Measurements from ENCODE around the gene GAREM1. TPM values are rescaled to one million over a fixed set of nuclear protein-coding genes. Genes with fewer than 3 reads are reported as not detected.

Gene GAREM1
- total RNA-seq, 1 experiment from 2014 or later = 4.7 TPM

GRCh38 chr18:32278177-32278799 is 192.4 kb downstream of the GAREM1 start:
- Histone ChIP-seq H3K27me3 (ENCODE audit: control insufficient read depth, insufficient read depth, low read length) (no peaks in the 10 kb centered on the region), H3K4me3 (ENCODE audit: low read depth in 2 of 2, low read length in 2 of 2) (no peak overlapping the region), H3K9me3 (ENCODE audit: control insufficient read depth, insufficient read depth, low read depth, low read length) (no peaks in the 10 kb centered on the region), H3K27ac (ENCODE audit: low read length) (no peak overlapping the region), H3K4me1 (ENCODE audit: control insufficient read depth, insufficient read depth, low read length) (no peaks in the 10 kb centered on the region), H3K36me3 (ENCODE audit: control insufficient read depth, insufficient read depth, low read length) (no peaks in the 10 kb centered on the region; the same call in 1 of the 2 replicates)
- intact Hi-C loops (cut with micrococcal nuclease; ENCODE audit: unreplicated experiment) = no loop called here
- ATAC-seq (no peak), DNase-seq (ENCODE audit: low read depth, low spot score) (no peak)
- ChIA-PET CTCF (no interaction called here), POLR2A (no interaction called here)
- in situ Hi-C loops (cut with HindIII; ENCODE audit: low pct_unique_long_range_greater_than_20kb, low sequenced_read_pairs) = no loop called here
- TF ChIP-seq POLR2AphosphoS5 (IDR thresholded peaks at IDR 0.05; ENCODE audit: low read depth, low read length) (no peak), SIN3A (IDR thresholded peaks at IDR 0.05; ENCODE audit: borderline replicate concordance, insufficient read depth, low read depth, low read length) (no peak), TCF7L2 (IDR thresholded peaks at IDR 0.05; ENCODE audit: low read depth, low read length) (no peak)
- TF ChIP-seq, protein P1, sequence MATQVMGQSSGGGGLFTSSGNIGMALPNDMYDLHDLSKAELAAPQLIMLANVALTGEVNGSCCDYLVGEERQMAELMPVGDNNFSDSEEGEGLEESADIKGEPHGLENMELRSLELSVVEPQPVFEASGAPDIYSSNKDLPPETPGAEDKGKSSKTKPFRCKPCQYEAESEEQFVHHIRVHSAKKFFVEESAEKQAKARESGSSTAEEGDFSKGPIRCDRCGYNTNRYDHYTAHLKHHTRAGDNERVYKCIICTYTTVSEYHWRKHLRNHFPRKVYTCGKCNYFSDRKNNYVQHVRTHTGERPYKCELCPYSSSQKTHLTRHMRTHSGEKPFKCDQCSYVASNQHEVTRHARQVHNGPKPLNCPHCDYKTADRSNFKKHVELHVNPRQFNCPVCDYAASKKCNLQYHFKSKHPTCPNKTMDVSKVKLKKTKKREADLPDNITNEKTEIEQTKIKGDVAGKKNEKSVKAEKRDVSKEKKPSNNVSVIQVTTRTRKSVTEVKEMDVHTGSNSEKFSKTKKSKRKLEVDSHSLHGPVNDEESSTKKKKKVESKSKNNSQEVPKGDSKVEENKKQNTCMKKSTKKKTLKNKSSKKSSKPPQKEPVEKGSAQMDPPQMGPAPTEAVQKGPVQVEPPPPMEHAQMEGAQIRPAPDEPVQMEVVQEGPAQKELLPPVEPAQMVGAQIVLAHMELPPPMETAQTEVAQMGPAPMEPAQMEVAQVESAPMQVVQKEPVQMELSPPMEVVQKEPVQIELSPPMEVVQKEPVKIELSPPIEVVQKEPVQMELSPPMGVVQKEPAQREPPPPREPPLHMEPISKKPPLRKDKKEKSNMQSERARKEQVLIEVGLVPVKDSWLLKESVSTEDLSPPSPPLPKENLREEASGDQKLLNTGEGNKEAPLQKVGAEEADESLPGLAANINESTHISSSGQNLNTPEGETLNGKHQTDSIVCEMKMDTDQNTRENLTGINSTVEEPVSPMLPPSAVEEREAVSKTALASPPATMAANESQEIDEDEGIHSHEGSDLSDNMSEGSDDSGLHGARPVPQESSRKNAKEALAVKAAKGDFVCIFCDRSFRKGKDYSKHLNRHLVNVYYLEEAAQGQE (IDR thresholded peaks at IDR 0.05; ENCODE audit: insufficient read depth in 1 of 2, low read depth in 2 of 2, low read length in 1 of 2) = no peak
- TF ChIP-seq, protein P2, sequence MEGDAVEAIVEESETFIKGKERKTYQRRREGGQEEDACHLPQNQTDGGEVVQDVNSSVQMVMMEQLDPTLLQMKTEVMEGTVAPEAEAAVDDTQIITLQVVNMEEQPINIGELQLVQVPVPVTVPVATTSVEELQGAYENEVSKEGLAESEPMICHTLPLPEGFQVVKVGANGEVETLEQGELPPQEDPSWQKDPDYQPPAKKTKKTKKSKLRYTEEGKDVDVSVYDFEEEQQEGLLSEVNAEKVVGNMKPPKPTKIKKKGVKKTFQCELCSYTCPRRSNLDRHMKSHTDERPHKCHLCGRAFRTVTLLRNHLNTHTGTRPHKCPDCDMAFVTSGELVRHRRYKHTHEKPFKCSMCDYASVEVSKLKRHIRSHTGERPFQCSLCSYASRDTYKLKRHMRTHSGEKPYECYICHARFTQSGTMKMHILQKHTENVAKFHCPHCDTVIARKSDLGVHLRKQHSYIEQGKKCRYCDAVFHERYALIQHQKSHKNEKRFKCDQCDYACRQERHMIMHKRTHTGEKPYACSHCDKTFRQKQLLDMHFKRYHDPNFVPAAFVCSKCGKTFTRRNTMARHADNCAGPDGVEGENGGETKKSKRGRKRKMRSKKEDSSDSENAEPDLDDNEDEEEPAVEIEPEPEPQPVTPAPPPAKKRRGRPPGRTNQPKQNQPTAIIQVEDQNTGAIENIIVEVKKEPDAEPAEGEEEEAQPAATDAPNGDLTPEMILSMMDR (IDR thresholded peaks at IDR 0.05) = no peak
- BruUV-seq (replicated peaks) = no TSS peak

DNA sequence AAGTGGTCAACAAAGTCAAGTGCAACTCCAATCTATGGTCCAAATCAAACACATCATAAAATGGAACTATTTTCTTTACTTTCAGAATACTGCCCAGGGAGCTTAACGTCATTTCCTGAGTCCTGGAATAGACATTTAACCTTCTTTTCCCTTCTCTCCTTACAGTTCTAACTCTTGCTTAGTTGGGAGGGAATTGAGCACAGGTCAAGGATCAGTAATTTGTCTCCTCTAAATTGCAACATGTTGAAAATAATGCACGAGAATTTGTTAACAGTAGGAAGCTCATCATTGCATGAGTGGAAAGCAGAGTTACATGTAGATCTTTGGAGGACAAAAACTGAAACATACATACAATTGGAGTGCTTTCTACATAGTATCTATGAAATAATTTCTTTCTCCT is 193.1 kb downstream of the GAREM1 start:
- CTCF ChIA-PET = interaction anchor here (1.1 kb wide), 1 partner anchor 12 kb away, joined by 3 read pairs; no protein-coding TSS in a partner anchor
- POLR2A ChIA-PET = no interaction called here
- no peaks in the 10 kb centered on the region; the same call in 1 of the 2 replicates for H3K36me3 ChIP-seq (ENCODE audit: control insufficient read depth, insufficient read depth, low read length)
- H3K4me1 ChIP-seq (ENCODE audit: control insufficient read depth, insufficient read depth, low read length) = no peaks in the 10 kb centered on the region
- H3K9me3 ChIP-seq (ENCODE audit: control insufficient read depth, insufficient read depth, low read depth, low read length) = no peaks in the 10 kb centered on the region
- TF ChIP-seq POLR2AphosphoS5 (IDR thresholded peaks at IDR 0.05; ENCODE audit: low read depth, low read length) = no peak
- TF ChIP-seq TCF7L2 (IDR thresholded peaks at IDR 0.05; ENCODE audit: low read depth, low read length) = no peak
- TF ChIP-seq, protein P2 (IDR thresholded peaks at IDR 0.05) = no peak
- no peak for TF ChIP-seq SIN3A (IDR thresholded peaks at IDR 0.05; ENCODE audit: borderline replicate concordance, insufficient read depth, low read depth, low read length)
- TF ChIP-seq, protein P1 (IDR thresholded peaks at IDR 0.05; ENCODE audit: insufficient read depth in 1 of 2, low read depth in 2 of 2, low read length in 1 of 2) = no peak
- H3K27me3 ChIP-seq (ENCODE audit: control insufficient read depth, insufficient read depth, low read length) = no peaks in the 10 kb centered on the region
- BruUV-seq (replicated peaks) = no TSS peak
- in situ Hi-C loops (cut with HindIII; ENCODE audit: low pct_unique_long_range_greater_than_20kb, low sequenced_read_pairs) (no loop called here), intact Hi-C loops (cut with micrococcal nuclease; ENCODE audit: unreplicated experiment) (no loop called here)
- H3K27ac ChIP-seq (ENCODE audit: low read length) = no peak overlapping the region
- H3K4me3 ChIP-seq (ENCODE audit: low read depth in 2 of 2, low read length in 2 of 2) = no peak overlapping the region
- DNase-seq (ENCODE audit: low read depth, low spot score) = no peak
- ATAC-seq = no peak

Data from Panc1 (cell line).